ENCODE results near the gene ZNRF1.

Gene ZNRF1

DNA sequence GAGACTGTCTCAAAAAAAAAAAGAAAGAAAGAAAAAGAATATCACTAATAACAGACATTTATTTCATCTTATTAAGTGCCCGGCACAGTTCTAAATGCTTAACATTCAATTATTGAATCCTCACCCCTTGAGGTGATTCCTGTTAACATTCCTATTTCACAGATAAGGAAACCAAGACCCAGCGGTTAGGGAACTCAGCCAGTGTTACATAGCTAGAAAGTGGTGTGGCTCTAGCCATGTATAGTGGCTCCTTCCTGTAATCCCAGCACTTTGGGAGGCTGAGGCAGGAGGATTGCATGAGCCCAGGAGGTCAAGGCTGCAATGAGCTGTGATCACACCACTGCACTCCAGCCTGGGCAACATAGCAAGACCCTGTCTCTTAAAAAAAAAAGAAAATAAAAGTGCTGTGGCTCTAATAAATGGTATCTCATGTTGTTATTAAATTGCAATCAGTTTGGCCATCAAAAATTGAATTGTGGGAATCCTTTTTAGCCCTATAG lies 28.1 kb downstream of the ZNRF1 start:
- no peak for DNase-seq (ENCODE audit: low read depth in 2 of 2)

DNA sequence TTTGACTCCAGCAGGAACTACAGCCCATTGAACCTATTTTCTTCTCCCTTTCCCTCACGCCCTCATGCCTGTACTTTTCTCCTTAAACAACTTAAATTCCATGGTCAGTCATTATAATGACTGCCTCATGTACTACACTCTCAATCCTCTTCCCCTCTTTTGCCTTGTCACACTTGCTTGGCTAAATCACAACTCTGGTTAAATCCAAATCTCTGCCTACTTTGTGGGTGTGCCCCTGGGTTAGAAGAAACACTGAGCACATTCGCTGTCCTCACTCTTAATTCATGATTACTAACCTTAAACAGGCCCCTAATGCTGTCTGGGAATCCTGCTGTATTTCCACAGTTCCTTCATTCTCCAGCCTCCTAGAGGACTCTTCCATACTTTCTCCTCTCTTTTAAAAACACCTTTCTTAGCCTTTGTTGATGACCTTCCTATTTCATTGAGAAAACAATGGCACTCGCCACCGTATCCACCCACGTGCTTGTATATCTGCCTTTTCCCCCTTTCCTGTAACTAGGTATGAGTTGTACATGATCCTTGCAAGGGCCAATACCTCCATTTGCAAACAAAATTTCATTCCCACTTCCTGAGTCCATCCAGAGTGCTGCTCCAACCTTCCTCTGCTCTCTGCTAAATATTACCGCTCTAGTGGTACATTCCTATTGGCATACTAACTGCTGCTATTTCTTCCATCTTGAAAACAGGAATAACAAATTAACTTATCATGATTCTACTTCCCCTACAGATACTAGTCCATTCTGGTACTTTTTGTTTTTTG lies 28.9 kb downstream of the ZNRF1 start:
- no peak for DNase-seq (ENCODE audit: low read depth in 2 of 2)

DNA sequence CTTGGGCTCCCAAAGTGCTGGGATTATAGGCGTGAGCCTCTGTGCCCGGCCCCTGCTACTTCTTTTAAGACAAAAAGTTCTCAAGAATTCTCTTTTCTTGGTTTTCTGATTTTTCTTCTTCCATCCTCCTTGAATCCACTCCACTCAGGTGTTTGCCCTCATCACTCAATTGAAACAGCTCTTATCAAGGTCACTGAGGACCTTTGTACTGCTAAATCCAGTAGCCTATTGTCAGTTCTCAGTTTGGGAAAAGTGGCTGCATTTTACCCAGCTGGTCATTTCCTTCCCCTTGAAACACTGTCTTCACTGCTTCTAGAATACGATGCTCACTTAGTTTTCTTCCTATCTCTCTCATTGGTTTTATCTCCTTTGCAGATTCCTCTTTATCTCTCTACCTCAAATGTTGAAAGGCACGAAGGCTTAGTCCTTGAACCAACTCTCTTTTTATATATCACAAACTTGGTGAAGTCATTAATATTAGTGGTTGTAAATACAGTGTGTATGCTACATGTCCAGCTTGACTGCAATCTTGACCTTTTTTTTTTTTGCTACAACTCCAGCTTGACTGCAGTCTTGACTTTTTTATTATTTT lies 29.8 kb downstream of the ZNRF1 start:
- DNase-seq (ENCODE audit: low read depth in 2 of 2), result no peak

DNA sequence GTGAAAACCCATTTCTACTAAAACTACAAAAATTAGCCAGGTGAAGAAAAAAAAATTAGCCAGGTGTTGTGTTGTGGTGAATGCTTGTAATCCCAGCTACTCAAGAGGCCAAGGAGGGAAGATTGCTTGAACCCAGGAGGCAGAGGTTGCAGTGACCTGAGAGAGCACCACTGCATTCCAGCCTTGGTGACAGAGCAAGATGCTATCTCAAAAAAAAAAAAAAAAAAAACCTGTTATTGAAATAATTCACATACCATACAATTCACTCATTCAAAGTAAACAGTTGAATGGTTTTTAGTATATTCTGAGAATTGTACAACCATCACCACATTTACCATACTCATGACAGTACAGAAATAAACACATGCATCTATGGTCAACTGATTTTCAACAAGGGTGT lies 31.0 kb downstream of the ZNRF1 start:
- DNase-seq (ENCODE audit: low read depth in 2 of 2), result no peak

DNA sequence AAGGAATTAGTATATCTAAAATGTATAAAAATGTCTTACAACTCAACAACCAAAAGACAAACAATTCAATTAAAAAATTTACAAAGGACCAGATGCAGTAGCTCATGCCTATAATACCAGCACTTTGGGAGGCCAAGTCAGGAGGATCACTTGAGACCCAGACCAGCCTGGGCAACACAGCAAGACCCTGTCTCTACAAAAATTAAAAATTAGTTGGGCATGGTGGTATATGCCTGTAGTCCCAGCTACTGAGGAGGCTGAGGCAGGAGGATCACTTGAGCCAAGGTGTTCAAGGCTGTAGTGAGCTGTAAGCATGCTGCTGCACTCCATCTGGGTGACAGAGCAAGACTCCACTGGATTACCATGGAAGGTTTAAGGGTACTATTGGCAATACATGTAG lies 33.8 kb downstream of the ZNRF1 start:
- no peak for DNase-seq (ENCODE audit: low read depth in 2 of 2)

DNA sequence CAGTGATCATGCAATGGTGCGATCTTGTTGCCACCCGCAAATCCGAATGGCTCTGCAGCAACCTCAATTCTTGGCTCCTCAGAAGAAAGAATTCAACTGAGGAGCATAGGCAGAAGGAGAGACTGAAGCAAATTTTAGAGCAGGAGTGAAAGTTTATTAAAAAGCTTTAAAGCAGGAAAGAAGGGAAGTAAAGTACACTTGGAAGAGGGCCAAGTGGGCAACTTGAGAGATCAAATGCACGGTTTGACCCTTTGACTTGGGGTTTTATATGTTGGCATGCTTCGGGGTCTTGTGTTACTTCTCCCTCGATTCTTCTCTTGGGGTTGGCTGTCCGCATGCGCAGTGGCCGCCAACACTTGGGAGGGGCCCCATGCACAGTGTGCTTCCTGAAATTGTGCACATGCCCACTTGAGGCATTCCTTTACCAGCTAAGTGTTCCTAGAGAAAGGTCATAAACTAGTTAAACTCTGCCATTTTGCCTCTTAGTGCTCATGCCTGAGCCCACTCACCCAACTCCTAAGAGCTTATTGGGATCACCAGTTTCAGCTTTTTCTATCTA lies 36.7 kb downstream of the ZNRF1 start:
- no peak for DNase-seq (ENCODE audit: low read depth in 2 of 2)

DNA sequence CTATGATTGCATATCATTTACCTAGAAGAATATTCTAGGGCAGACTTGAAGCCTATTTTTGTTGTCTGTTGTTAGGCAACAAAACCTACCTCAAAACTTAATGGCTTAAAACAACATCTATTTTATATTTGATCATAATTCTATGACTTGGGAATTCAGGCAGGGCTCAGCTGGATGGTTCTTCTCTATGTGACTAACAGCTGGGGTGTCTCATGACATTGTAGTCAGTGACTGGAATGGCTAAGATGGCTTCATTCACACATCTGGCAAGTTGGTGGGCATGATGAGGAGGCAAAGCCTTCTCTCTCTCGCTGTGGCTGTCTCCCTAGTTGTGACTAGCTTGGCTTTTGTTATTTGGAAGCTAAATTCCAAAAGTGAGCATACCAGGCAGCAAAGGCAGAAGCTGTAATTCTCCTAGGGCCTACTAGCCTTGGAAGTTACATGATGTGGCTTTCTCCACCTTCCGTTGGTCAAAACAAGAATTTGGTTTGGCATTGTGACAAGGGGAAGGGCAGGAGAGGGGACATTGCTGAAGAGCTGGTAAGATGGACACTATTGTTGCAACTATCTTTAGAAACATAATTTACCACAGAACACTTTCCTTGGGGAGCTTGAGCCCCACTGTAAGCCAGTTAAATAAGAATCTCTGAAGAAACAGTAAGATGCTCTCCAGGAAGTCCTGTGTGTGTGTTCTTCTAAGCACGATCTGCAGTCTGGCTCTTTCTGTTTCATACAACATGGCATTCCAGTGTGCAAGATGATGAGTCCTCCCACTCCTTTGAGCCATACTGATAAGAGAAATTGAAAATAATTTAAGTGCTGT lies 39.4 kb downstream of the ZNRF1 start:
- no peak for DNase-seq (ENCODE audit: low read depth in 2 of 2)

DNA sequence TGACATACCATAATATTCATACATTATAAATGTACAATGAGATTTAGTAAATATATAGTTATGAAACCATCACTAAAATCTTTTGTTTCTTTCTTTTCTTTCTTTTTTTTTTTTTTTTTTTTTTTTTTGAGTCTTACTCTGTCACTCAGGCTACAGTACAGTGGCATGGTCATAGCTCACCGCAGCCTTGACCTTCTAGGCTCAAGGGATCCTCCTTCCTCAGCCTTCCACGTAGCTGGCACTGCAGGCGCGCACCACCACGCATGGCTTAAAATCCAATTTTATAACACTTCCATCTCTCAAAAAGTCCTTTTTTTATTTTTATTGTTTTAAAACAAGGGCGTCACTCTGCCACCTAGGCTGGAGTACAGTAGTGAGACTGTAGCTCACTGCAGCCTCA lies 41.1 kb downstream of the ZNRF1 start:
- no peak for DNase-seq (ENCODE audit: low read depth in 2 of 2)

DNA sequence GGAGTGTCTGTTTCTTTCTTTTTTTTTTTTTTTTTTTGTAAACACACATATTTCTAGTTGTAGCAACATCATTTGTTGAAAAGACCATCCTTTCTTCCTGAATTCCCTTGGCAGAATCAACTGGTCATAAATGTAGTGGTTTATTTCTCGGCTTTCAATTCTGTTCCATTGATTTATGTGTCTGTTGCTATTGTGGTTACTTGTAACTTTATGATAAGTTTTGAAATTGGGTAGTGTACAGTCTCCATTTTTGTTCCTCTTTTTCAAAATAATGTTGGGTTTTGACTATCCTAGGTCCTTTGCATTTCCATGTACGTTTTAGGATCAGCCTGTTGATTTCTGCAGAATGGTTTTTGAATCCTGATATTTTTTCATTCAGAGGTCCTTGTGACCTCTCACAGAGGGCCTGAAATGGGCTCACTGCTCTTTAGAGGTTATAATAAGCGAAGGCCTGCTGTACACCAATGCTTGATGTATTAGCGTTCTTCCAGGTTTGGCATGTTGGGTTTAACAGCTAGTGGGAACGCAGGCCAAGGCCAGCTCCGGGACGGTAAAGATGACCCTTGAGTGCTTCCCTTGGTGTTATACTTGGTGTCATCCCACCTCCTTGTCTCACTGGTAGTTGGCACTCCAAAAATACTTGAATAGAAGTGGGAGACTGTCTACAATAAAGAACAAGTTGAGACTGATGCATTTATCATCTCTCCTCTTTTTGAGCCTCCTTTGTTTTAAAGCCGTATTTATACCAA lies 43.8 kb downstream of the ZNRF1 start:
- no peak for DNase-seq (ENCODE audit: low read depth in 2 of 2)

DNA sequence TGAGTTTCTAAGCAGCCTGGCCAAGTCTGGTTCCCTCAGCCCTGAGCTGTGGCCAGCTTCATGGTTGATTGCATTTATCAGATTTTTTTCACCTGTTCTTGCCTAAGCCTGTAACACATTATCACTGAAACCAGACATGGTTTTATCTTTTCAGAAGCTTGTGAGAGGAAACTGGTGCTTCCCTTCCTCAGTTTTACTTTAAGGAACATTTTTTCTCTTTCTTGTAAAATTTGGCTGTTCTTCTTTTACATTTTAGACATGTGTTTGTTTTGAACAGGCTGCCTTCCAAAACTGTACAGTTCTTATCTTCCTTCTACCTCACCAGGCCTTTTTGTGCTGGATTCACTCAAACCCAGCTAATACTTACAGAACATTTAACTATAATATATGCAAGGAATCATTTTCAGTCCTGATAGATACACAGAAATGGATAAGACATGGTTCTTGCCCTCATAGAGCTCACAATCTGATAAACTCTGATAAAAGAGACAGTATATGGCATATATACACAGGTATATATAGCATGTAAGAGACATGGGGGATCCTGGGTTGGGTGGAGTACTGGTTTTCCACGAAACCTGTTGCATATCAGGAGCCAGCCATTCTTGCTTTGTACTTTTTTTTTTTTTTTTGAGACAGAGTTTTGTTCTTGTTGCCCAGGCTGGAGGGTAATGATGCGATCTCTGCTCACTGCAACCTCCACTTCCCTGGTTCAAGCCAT lies 44.5 kb downstream of the ZNRF1 start:
- no peak for DNase-seq (ENCODE audit: low read depth in 2 of 2)

DNA sequence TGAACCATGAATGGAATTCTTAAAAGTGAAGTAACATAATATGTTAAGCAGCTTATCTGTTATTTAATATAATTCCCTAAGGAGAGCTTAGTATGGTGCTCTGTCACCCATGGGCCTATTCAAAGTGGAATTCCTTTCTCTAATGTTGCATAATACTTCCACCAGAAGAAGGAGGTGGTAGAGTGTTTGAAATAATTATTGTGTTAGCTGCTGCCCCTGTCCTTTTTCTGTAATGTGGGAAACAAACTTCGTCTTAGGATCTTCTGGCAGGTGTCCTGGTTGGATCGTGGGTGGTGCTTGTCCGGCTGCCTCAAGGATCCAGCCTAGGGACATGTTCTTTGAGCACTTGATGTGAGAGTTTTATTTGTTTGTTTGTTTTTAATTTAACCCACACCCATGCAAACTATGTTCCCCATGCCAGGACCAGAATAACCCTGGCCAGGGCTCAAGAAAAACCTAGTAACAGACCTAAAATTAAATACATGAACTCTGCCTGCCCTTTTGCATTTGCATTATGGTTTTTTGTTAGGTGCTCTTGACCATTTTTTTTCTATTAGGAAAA lies 46.1 kb downstream of the ZNRF1 start:
- DNase-seq (ENCODE audit: low read depth in 2 of 2), result no peak

DNA sequence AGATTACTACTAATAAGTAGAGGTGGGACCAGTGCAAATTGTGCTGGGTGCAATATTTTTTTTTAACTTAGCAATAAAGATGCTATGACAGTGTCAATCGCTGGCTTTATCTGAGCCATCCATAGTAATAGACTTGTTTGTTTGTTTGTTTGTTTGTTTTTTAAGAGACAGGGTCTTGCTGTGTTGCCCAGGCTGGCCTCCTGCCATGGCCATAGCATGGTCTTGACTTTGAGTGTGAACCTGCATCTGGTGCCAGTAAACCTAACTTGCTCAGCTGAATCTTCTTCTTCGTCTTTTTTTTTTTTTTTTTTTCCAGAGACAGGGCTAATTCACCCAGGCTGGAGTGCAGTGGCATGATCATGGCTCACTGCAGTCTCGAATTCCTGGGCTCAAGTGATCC lies 46.6 kb downstream of the ZNRF1 start:
- DNase-seq (ENCODE audit: low read depth in 2 of 2), result no peak

DNA sequence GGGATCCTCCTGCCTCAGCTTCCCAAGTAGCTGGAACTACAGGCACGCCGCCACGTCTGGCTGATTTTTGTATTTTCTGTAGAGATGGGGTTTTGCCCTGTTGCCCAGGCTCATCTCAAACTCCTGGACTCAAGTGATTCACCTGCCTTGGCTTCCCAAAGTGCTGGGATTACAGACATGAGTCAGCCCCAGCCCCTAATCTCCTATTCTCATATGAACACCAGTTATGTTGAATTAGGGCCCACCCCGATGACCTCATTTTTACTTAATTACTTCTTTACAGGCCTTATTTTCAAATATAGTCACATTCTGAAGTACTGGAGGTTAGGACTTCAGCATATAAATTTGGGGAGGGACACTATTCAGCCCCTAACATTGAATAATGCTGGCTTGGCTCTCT lies 49.2 kb downstream of the ZNRF1 start:
- no peak for DNase-seq (ENCODE audit: low read depth in 2 of 2)

DNA sequence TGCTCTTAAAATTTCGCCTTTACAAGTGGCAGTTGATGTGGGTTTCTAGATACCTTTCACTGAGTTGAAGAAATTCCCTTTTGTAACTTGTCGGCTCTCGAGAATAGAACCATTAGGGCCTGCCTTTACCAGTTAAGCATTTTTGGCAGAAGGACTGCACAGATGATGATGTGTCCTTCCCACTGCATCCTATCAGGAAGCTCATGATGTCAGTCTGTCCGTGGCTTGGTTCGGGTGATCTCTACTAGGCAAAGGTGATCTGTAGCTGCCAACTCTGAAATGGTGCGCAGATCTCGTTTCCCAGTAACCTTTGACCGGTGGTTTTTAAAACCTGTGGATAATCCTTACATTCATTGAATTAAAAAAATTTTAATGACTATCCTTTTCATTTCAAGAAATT lies 49.7 kb downstream of the ZNRF1 start:
- DNase-seq (ENCODE audit: low read depth in 2 of 2), result no peak

DNA sequence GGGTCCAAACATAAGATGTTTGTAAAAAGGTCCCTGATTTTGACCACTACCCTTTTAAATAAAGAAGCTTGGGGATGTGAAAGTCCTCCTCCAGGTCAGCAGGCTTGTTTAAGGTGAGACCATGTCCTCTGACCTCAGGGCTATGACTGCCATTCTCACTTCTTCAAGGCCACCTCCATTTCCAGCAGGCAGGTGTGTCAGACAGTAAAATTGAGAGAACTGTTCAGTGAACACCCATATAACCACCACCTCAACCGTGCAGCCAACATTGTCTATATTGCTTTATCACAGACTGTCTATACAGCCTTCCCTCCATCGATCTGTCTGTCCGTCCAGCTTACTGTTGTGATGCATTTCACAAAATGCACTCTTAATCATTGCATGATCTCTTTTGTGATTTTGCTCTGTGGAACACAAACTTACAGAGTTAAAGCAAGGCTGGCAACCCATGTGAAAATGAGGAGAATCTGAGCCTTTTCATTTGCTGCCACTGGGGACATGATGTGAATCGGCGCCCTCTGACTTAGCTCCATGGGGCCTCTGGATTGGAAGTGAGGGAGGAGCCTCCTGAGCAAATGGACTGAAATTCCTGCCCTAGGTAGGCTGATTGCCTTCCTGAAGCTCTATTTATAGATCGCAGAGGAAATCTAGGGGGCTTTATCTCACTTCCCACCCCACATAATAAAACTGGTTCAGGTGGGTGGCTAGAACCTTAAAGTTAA lies 53.8 kb downstream of the ZNRF1 start:
- no peak for DNase-seq (ENCODE audit: low read depth in 2 of 2)

DNA sequence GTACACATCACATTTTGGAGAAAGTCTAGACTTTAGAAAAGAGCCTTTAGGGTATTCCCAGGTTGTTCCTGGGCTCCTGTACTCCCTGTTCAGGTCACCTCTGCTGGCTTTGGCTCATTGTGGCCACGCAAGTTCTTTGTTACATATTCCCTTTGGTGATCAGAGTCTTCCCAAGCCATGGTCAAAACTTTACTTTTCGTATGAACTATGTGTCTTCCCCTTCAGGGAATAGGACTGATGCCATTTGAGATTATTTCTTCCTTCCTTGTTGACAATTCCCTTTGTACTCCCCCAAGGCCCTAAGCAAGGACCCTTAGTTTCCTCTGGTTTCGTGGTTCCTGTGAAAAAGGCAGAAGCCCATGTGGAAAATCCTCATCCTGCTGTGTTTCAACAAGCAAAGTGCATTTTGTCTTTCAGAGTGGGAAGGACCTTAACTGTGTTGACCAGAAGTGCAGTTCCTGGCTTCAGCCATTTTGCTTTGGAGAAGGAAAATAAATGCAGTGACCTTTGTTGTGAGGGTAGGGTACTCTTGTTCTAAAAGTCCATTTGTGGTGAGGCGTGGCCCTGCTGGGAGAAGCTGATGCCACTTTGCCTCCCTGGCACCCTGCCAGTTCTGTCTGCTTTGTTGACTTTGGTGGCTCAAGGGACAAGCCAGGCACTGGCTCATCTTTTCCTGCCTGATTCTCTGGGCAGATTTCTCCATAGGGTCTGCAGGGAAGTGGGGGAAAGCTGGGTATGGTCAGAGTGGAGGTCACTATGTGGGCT lies 55.1 kb downstream of the ZNRF1 start:
- no peak for DNase-seq (ENCODE audit: low read depth in 2 of 2)

DNA sequence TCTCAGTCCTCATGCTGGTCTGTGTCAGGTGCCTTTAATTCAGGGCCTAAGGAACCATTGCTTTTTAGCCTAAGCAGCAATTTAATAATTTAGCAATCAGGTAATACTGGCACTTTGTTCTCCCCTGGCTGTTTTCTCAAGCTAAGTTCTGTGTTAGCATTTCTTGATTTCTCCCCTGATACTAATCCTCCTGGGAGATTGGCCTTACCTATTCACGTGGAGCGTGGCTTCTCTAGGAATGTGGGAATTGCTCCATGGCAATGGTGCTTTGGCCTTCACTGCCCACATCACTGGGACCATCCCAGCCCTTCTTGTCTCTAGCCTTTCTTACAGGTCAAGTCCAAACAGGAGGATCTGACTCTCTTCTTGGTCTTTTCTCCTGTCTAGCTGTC lies 55.7 kb downstream of the ZNRF1 start:
- DNase-seq (ENCODE audit: low read depth in 2 of 2), result no peak

DNA sequence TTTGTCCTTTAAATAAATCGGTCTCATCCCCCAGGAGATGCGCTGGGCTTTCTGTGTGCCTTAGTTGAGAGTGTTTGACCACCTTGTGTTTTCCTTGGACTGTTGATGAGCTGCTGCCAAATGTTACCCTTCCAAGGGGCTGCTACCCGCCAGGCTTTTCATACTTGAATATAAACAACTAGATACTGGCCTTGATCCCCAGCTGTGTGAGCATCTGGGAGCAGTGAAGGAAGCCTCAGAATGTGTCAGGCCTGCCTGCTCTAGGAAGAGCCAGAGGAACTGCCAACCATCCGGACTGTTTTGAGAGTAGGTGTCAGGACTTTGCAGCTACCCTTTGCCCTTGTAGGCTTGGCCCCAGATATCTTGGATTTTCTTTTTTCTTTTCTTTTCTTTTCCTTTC lies 60.0 kb downstream of the ZNRF1 start:
- DNase-seq (ENCODE audit: low read depth in 2 of 2), result no peak

DNA sequence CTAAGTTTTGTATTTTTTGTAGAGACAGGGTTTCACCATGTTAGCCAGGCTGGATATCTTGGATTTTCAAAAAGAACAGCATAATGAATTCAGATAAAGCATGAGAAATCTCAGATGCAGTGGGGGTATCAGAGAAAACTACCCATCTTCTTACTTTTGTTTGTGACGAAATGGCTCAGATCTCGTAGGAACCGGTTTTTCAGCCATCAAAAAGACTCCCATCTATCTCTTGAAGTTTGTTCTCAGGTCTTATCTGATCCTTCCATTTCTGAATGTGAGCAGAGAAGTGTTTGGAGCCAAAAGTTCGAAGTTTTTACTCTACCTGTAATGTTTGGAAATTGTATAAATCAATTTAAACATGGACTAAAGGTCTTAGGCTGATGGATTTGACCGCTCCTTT lies 60.6 kb downstream of the ZNRF1 start:
- no peak for DNase-seq (ENCODE audit: low read depth in 2 of 2)

Data from stimulated activated CD8-positive, alpha-beta memory T cell treated with anti-CD3 and anti-CD28 coated beads, Interleukin-7, amount 100 ng/mL, for 1 hour (primary cell).